HG02840 (cell line): ENCODE data around the gene VPS35.
"Not testable (repeated sequence)": the region's sequence is repeated elsewhere in the genome, so short reads cannot be mapped to it uniquely, and the experiment has no call there.

ENCODE experiments used
- ATAC-seq: cut with Tn5 transposase; IDR thresholded peaks from one replicate; pipeline ENCODE4 v1.9.1; 2021; ENCODE audit warnings: mild to moderate bottlenecking, moderate library complexity, moderate number of reproducible peaks; ENCODE audit not compliant: unreplicated experiment, low FRiP score

Gene VPS35

DNA sequence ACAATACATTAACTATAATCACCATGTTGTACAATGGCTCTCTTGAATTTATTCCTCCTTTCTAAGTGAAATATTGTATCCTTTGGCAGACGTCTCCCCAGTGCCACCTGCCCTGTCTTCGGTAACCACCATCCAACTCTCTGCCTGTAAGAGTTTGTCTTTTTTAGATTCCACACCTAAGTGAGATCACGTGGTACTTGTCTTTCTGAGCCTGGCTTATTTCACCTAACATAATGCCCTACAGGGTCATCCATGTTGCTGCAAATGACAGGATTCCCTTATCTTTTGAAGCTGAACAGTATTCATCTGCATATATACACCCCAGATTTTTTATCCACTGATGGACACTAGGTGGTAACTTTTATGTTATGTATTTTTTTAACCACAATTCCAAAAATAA is 24.7 kb upstream of the VPS35 start:
- no peak for ATAC-seq

DNA sequence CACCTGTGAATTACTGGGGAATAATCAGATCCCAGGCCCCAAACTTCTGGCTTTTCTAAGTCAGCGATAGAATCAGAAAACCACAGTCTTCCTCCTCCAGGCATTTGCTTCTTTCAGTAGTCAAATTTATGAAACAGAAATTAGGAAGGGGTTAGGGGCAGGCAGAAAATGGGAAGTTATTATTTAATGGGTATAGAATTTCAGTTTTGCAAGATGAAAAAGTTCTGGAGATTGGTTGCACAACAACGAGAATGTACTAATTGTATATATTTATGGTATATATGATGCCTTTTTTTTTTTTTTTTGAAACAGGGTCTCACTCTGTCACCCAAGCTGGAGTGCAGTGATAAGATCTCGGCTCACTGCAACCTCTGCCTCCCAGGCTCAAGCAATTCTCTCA is 23.9 kb upstream of the VPS35 start:
- ATAC-seq, result no peak

DNA sequence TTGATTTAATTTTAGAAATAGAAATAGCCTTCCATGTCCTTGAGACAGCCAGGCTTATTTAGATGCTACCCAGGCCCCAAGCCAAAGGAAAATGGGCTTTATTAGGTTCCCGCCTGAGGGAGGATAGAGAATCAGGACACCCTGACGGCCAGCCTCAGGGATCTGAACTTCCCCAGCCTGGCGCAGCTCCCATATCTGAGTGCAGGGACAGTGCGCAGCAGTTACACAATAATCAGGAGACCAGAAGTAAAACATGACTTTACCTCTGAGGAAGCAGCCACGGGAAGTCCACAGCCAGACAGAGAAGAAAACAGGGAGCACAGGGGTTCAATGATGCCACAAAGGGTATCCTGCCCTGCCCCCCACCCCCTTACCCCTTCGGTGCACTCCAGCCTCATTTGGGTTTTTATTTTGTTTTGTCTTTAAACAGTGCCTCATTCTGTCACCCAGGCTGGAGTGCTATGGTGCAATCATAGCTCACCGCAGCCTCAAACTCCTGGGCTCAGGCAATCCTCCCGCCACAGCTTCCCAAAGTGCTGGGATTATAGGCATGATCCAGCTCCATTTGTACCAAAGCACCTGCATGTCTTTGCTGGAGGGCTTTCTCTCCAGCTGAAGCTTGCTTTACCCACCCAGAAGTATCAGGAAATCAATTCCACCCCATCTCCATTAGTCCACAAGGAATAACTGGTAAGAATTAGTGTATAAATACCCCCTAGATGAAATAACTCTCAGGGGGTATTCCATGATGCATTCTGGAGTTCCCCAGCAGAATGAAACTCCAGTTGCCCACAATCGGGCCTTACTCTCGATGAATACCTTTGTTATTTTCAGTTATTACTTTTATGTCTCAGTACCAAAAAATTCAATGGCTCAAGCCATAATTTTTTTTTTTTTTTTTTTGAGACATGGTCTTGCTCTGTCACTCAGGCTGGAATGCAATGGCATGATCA is 22.4 kb upstream of the VPS35 start:
- ATAC-seq, result no peak

DNA sequence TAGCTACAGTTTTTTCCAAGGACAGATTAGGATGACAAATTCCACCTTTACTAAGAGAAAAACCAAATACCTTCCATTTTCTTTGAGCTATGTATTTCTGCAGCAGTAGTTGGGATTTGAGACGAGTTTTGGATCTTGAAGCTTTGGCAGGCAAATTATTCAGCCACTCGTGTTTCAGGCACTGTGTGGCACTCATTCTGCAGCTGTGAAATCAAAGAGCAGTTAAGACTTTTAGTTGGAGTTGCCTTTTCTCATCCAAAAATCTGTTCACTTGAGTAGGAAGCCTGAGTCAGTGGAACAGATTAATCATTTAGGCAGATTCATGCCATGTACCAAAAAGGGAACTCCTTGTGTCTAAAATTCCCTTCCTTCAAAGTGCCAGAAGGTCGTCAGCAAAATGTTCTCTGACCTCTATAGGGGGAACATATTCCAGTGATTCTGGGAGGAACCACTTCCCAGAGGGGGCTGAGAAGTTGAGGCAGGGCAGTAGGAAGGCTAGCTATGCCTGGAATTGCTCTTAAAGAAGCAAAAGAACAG is 20.6 kb upstream of the VPS35 start:
- ATAC-seq, result no peak

- ATAC-seq, result no peak
These were observed 17.7 kb upstream of the VPS35 start for GRCh38 chr16:46706642-46707041.

- ATAC-seq, result no peak
These were observed 13.1 kb upstream of the VPS35 start for GRCh38 chr16:46702030-46702429.

GRCh38 chr16:46701615-46702014 is 12.6 kb upstream of the VPS35 start:
- ATAC-seq, result no peak

GRCh38 chr16:46700048-46700447 is 11.1 kb upstream of the VPS35 start:
- ATAC-seq, result no peak

- no peak for ATAC-seq
These were observed 8.0 kb upstream of the VPS35 start for GRCh38 chr16:46696957-46697356.

GRCh38 chr16:46695937-46696336 is 7.0 kb upstream of the VPS35 start:
- no peak for ATAC-seq

- ATAC-seq, result no peak
These were observed 4.6 kb upstream of the VPS35 start for GRCh38 chr16:46693598-46693997.

DNA sequence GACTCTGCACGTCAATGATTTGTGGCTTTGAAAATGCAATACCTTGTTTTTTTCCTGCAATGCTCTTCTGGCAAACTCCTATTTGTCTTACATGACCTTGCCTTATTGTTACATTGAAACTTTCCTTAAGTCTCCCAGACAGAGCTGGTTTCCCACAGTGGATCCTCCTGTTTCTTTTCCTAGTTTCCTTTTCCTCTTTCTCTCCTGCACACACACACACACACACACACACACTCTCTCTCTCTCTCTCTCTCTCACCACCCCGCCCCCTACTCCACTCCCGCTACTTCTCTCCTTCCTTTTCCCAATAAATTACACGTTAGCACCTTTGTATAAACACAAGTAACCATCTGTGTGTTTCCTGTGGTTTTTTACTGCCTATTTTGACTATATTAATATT is 2.7 kb upstream of the VPS35 start:
- ATAC-seq, result no peak

DNA sequence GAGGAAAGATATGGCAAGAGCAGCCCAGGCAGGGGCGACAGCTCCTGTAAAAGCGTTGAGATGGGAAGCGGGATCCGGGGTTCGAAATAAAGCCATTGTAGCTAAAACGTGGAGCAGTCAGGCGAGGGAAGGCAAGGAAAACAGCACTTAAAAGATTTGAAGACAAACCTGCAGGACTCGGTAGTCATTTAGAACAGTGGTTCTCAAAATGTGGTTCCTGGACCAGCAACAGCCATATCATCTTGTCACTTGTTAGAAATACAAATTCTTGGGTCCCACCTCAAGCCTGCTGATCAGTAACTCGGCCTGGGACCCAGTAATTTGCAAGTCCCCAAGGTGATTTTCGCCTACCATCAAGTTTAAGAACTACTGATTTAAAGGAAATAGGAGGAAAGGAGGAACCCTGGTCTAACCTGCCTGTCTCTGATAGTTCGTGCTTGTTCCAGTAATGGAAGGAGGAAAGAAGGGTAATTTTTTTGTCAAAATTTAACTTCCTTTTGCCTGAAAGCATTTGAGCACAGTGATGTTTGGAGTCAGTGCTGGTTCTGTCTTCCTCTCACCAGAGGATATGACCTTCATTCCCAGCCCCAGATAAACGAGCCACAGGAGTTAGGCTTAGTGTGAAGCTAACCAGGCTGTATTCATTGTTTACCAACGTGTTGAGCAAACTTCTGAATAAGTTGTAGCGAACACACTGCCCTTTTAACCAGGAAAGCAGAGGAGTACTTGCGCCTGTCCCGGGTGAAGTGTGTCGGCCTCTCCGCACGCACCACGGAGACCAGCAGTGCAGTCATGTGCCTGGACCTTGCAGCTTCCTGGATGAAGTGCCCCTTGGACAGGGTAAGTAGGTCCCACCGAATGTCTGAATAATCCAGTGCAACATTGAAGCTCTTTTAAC is 1.6 kb upstream of the VPS35 start:
- no peak for ATAC-seq

- ATAC-seq, result peak; percentile 76
These were observed 645 bp upstream of the VPS35 start, which contains the start of gene ORC6 for GRCh38 chr16:46689365-46690280. Gene ORC6, plus strand, starts transcription at chr16:46689659. Its CDS starts 47 bp downstream, at chr16:46689706.

GRCh38 chr16:46688101-46688653 is 801 bp downstream of the VPS35 start:
- ATAC-seq, result no peak

DNA sequence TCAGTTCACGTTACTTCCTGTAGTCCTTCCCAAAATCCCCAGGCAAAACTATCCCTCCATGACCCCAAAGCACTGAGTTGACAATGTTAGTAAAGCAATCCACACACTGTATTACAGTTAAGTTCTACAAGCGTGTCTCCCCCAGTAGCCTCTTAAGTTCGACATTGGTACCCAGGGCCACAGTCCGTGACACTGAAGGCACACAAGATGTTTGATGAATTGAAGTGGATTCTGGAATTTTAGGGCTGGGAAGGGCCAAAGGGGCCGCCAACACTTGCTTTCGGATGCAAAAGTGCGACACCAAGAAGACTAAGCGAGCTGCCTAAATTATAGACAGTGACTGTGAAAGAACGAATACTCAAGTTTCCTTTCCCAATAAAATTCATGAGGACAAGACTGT is 1.5 kb downstream of the VPS35 start:
- ATAC-seq, result no peak

- ATAC-seq, result no peak
These were observed 2.0 kb downstream of the VPS35 start for GRCh38 chr16:46686815-46687473.

DNA sequence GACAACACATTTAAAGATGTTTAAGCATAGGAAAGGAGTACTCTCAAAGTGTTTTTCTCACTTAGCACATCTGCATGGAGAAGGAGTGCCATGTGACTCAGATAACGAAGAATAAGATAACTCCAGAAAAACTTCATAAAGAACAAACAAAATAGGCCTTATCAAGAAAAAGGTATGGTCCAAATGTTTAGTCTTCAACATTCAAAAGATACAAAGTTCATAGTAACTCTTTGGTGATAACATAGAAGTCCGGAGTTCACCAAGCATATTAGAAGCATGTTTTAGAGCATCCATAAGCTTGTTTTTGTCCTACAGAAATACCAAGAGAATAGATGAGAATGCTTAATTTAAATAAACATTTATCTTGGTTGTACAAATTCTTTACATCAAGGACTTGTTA is 7.1 kb downstream of the VPS35 start:
- not testable (repeated sequence) for ATAC-seq

GRCh38 chr16:46677943-46678342 is 11.0 kb downstream of the VPS35 start:
- ATAC-seq, result not testable (repeated sequence)
